Central memory CD8-positive, alpha-beta T cell (primary cell): ENCODE results near the gene P4HTM.

ENCODE experiments used
- ATAC-seq: fragments of 150-1000 bp; cut with Tn5 transposase; replicated peaks from 2 replicates; pipeline ENCODE4 v1.10.0; 2022; ENCODE audit warnings: mild to moderate bottlenecking, moderate FRiP score, moderate number of reproducible peaks; ENCODE audit not compliant: poor library complexity, severe bottlenecking; ENCODE audit errors: extremely low read depth
- DNase-seq, 2 donors: peaks; one replicate each; pipeline ENCODE4 v3.0.0; 2021; ENCODE audit warnings: low spot score in 2 of 2
- H3K27ac Mint-ChIP-seq: one replicate; pipeline ENCODE4 v1.8.0; 2022; ENCODE audit warnings: low read depth, mild to moderate bottlenecking, moderate library complexity, mixed read lengths
- H3K27me3 Mint-ChIP-seq: one replicate; pipeline ENCODE4 v1.8.0; 2022; ENCODE audit warnings: mixed read lengths
- H3K36me3 Mint-ChIP-seq: one replicate; pipeline ENCODE4 v1.8.0; 2022; ENCODE audit warnings: mild to moderate bottlenecking, moderate library complexity, mixed read lengths; ENCODE audit not compliant: insufficient read depth
- H3K4me1 Mint-ChIP-seq: one replicate; pipeline ENCODE4 v1.8.0; 2022; ENCODE audit warnings: mixed read lengths
- H3K4me3 Mint-ChIP-seq: one replicate; pipeline ENCODE4 v1.8.0; 2022; ENCODE audit warnings: mild to moderate bottlenecking, moderate library complexity, mixed read lengths
- H3K9me3 Mint-ChIP-seq: one replicate; pipeline ENCODE4 v1.8.0; 2022; ENCODE audit warnings: mixed read lengths

The P4HTM gene, protein sequence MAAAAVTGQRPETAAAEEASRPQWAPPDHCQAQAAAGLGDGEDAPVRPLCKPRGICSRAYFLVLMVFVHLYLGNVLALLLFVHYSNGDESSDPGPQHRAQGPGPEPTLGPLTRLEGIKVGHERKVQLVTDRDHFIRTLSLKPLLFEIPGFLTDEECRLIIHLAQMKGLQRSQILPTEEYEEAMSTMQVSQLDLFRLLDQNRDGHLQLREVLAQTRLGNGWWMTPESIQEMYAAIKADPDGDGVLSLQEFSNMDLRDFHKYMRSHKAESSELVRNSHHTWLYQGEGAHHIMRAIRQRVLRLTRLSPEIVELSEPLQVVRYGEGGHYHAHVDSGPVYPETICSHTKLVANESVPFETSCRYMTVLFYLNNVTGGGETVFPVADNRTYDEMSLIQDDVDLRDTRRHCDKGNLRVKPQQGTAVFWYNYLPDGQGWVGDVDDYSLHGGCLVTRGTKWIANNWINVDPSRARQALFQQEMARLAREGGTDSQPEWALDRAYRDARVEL

DNA sequence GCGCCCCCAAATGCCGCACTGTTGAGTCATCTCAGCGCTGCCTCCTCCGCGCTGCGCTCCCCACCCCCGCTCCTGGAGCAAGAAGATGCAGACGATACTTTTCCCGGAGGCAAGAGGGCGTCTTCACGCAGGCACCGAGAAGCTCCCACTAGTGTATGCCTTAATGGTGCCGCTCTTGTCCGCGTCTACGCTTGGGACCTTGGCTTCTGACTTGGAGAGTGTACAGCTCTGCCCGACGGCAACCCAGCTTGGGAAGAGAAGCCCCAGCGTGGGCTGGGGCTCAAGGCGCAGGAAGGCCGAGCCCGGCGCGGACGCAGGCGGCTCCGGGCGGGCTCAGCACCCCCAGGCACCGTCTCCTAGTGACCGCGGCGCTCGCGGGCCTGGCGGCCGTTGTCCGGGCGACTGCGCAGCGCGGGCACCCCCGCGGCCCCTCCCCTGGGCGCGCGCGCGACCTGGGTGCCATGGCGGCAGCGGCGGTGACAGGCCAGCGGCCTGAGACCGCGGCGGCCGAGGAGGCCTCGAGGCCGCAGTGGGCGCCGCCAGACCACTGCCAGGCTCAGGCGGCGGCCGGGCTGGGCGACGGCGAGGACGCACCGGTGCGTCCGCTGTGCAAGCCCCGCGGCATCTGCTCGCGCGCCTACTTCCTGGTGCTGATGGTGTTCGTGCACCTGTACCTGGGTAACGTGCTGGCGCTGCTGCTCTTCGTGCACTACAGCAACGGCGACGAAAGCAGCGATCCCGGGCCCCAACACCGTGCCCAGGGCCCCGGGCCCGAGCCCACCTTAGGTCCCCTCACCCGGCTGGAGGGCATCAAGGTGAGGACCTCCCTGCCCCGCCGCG lies at the start of gene P4HTM:
TSS of gene P4HTM (plus strand) at position 446 of the 840 bp plus-strand sequence. CDS start at position 462, 16 bp downstream.
- Mint-ChIP-seq H3K27ac (peak within 1 kb of the TSS; percentile 90), H3K4me1 (peaks cover 42% of the 10 kb centered on the region), H3K36me3 (peaks cover 13% of the 10 kb centered on the region), H3K9me3 (no peaks in the 10 kb centered on the region), H3K4me3 (peak within 1 kb of the TSS; percentile 93), H3K27me3 (no peaks in the 10 kb centered on the region)
- peak; percentile 71 for ATAC-seq
- peak; percentile 39 to 51 for DNase-seq

DNA sequence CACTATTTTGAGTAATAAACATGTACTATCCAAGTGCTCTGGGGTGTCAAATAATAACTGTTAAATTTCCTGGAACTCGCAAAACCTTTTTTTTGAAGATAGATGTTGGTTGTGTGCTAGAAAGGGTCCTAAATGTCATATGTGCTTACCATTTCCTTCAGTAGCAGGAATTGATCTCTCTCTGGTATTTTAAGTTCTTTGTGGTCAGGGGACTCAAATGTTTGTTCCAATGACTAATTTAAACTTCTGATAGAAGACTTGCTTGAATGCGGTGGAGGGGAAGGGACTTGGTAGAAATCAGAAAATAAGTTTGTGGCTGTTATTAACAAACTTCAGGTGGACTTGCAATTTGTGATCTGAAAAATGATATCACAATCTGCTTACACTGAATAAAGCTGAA lies 44.6 kb upstream of the P4HTM start:
- no peaks in the 10 kb centered on the region for H3K27me3 Mint-ChIP-seq
- H3K9me3 Mint-ChIP-seq = no peaks in the 10 kb centered on the region
- no peak overlapping the region for H3K27ac Mint-ChIP-seq
- ATAC-seq (no peak), DNase-seq (no peak)
- peaks cover 12% of the 10 kb centered on the region for H3K36me3 Mint-ChIP-seq
- peaks cover 36% of the 10 kb centered on the region for H3K4me1 Mint-ChIP-seq
- H3K4me3 Mint-ChIP-seq = no peak overlapping the region

DNA sequence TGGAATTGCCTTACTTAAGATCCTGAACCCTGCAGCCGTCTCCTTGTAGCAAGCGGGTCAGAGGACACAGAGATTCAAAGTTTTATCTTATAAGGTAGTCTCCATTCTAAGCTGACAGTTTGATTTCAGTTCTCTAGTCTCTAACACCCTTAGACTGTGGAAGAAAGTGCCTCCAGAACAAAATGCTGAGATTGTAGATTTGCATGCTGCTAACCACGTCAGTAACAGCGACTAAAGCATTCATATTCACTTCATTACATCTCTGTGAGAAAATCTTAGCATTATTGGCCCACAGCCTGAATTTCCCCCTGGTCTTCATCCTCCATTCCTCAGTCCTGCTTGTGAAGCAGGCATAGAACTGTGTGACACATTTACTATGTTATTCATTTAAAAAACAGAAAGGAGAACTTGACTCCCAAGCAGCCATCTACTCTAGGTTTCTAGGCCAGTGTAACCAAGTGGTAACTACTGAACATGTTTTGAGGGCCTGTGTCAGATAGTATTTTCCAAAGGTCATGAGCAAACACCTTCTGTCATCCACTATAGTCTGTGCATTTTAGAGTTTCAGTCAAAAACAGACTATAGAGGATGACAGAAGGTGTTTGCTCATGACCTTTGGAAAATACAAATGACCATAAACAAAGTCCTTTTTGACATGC lies 44.0 kb upstream of the P4HTM start:
- peaks cover 36% of the 10 kb centered on the region for H3K4me1 Mint-ChIP-seq
- H3K36me3 Mint-ChIP-seq = peaks cover 10% of the 10 kb centered on the region
- no peaks in the 10 kb centered on the region for H3K9me3 Mint-ChIP-seq
- DNase-seq (no peak), ATAC-seq (no peak)
- no peak overlapping the region for H3K4me3 Mint-ChIP-seq
- no peaks in the 10 kb centered on the region for H3K27me3 Mint-ChIP-seq
- H3K27ac Mint-ChIP-seq = no peak overlapping the region

DNA sequence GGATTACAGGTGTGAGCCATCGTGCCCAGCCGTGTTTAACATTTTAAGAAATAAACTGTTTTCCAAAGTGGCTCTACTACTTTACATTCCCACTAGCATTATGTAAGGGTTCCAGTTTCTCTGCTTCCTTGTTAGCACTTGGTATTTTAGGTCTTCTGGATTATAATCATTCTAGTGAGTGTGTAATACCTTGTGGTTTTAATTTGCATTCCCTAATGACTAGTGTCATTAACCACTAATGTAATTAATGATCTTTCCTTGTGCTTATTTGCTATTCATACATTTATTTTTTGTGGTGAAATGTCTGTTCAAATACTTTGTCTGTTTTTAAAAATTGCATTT lies 40.7 kb upstream of the P4HTM start:
- H3K27ac Mint-ChIP-seq = no peak overlapping the region
- no peaks in the 10 kb centered on the region for H3K27me3 Mint-ChIP-seq
- DNase-seq (no peak), ATAC-seq (no peak)
- H3K9me3 Mint-ChIP-seq = no peaks in the 10 kb centered on the region
- H3K36me3 Mint-ChIP-seq = peaks cover 13% of the 10 kb centered on the region
- no peak overlapping the region for H3K4me3 Mint-ChIP-seq
- H3K4me1 Mint-ChIP-seq = peaks cover 34% of the 10 kb centered on the region

DNA sequence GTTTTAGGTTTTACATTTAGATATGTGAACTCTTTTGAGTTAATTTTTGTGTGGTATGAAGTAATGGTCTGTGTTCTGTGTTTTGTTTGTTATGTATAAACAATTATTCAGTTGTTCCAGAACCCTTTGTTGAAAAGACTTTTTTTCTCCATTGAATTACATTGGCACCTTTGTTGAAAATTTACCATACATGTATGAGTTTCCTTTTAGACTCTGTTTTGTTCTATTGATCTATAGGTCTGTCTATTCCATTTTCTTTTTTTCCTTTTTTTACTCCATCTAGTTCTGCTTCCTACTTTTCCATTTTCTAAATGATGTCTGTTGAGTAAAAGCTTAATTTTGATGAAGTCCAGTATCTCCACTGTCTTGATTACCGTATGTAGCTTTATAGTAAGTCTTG lies 40.0 kb upstream of the P4HTM start:
- H3K27me3 Mint-ChIP-seq = no peaks in the 10 kb centered on the region
- no peak for DNase-seq
- ATAC-seq = no peak
- no peaks in the 10 kb centered on the region for H3K9me3 Mint-ChIP-seq
- no peak overlapping the region for H3K4me3 Mint-ChIP-seq
- peaks cover 13% of the 10 kb centered on the region for H3K36me3 Mint-ChIP-seq
- H3K27ac Mint-ChIP-seq = no peak overlapping the region
- peaks cover 28% of the 10 kb centered on the region for H3K4me1 Mint-ChIP-seq

DNA sequence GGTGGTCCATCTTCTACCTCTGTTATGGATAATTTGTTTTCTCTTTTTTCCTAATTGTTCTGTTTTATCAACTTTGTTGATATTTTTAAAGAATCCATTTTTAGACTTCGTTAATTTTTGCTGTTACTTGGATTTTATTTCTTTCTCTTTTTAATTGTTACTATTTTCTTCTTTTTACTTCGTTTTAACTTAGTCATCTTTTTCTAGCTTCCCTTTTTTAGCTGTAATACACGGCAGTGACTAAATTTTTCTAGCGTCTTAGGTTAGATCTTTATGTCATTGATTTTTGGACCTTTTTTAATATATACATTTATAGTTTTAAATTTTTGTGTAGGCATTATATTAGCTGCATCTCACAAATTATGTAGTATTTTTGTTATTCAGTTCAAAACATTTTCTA lies 38.3 kb upstream of the P4HTM start:
- DNase-seq (no peak), ATAC-seq (no peak)
- no peak overlapping the region for H3K4me3 Mint-ChIP-seq
- H3K27ac Mint-ChIP-seq = peak overlapping the region; percentile 0
- peaks cover 12% of the 10 kb centered on the region for H3K36me3 Mint-ChIP-seq
- H3K9me3 Mint-ChIP-seq = no peaks in the 10 kb centered on the region
- no peaks in the 10 kb centered on the region for H3K27me3 Mint-ChIP-seq
- peaks cover 18% of the 10 kb centered on the region for H3K4me1 Mint-ChIP-seq

DNA sequence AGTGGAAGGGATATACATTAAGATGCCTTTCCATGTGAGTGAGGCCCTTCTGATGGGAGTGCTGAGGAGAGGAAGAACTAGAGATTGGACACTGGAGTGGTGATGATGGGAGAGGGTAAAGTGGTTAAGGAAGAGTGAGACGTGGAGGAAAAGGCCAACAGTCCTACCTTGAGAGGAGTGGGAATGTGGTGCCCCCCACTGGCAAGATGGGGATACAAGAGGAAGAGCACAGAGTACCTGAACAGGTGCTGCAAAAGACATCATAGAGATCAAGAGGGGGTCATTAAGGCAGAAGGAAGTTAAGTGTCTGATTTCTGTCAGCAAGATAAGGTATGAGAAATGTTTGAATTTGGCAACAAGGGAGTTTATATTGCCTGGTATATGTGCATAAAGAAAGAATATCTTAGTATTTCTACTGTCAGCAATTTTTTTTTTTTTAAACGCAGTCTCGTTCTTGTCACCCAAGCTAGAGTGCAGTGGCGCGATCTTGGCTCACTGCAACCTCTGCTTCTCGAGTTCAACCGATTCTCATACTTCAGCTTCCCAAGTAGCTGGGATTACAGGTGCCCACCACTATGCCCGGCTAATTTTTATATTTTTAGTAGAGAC lies 37.4 kb upstream of the P4HTM start:
- DNase-seq (peak in 1 of 2 donors; percentile 33), ATAC-seq (no peak)
- H3K4me3 Mint-ChIP-seq = no peak overlapping the region
- no peaks in the 10 kb centered on the region for H3K27me3 Mint-ChIP-seq
- H3K27ac Mint-ChIP-seq = peak overlapping the region; percentile 0
- no peaks in the 10 kb centered on the region for H3K9me3 Mint-ChIP-seq
- peaks cover 18% of the 10 kb centered on the region for H3K4me1 Mint-ChIP-seq
- peaks cover 12% of the 10 kb centered on the region for H3K36me3 Mint-ChIP-seq

DNA sequence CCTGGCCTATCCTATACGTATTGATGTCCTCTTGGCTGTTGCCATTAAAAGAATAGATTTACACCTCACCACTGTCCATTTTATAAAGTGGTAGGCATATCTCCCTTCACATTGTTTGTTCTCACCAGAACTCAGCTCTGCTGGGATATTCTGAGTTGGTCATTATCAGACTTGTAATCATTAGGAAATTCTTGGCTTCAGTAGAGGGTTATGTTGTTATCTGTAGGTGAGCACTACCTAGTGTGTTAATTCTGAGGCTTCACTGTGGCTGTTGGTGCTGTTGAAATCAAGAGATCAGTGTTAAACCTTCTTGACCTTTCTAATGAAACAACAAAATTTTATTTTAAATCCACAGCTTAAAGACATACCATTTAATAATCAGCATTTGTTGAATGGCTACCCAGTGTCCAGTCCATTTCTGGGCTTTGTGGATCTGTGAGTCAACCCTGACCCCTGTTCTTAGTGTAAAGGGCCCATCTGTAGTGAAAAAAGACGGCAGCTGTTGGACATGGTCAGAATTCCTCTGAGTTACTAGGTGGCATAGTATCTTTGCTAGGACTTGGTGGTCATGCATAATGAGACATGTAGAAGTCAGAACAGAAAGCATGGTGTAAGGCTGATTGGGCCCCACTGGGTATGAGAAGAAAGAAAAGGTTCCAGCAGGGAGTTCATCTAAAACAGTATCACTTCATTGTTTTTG lies 32.9 kb upstream of the P4HTM start:
- no peaks in the 10 kb centered on the region for H3K27me3 Mint-ChIP-seq
- DNase-seq (no peak), ATAC-seq (no peak)
- no peak overlapping the region for H3K4me3 Mint-ChIP-seq
- no peaks in the 10 kb centered on the region for H3K9me3 Mint-ChIP-seq
- H3K27ac Mint-ChIP-seq = no peak overlapping the region
- H3K4me1 Mint-ChIP-seq = peaks cover 13% of the 10 kb centered on the region
- peaks cover 16% of the 10 kb centered on the region for H3K36me3 Mint-ChIP-seq

DNA sequence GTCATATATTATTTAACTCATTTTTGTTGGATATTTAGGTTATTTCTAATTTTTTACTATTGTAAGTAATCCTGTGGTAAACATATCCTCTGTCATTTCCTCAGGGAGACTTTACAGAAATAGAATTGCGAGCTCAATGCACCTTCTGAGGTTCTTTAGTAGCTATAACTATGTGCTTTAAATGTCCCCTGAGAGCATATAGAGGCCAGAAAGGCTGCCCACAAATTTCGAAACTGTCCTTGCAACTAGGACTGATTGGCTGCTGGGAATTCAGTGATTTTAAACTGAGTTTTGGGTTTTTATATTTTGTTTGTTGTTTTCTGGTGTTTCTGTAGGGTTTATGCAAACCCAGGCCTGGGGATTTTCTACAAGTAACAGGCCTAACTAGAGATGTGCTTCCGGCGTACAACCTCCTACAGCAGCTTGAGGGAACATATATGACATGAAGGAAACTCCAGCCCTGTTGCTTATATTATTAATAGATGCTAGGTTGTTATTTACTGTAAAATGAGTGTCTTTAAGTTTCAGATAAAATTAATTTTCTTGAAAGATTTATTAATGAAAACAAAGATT lies 29.1 kb upstream of the P4HTM start:
- ATAC-seq (no peak), DNase-seq (no peak)
- Mint-ChIP-seq H3K9me3 (no peaks in the 10 kb centered on the region), H3K27me3 (no peaks in the 10 kb centered on the region), H3K27ac (no peak overlapping the region), H3K4me1 (no peaks in the 10 kb centered on the region), H3K4me3 (no peak overlapping the region), H3K36me3 (peaks cover 29% of the 10 kb centered on the region)

DNA sequence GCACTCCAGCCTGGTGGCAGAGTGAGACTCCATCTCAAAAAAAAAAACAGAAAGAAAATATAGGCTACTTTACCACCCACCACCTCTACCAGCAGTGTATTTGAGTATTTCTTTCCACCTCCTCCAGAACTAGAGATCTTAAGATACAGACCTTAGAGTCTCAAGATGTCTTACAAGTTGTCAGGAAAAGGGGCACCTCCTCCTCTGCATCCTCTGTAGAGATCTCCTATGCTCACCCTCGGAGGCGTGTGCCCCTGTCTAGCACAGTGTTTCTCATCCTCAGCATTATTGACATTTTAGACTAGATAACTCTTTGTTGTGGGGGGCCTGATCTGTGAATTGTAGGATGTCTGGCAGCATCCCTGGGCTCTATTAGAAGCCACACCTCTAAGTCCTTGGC lies 27.7 kb upstream of the P4HTM start:
- Mint-ChIP-seq H3K36me3 (peaks cover 34% of the 10 kb centered on the region), H3K4me1 (peaks cover 5% of the 10 kb centered on the region), H3K27me3 (no peaks in the 10 kb centered on the region), H3K9me3 (no peaks in the 10 kb centered on the region), H3K27ac (no peak overlapping the region), H3K4me3 (no peak overlapping the region)
- ATAC-seq = no peak
- DNase-seq = no peak

DNA sequence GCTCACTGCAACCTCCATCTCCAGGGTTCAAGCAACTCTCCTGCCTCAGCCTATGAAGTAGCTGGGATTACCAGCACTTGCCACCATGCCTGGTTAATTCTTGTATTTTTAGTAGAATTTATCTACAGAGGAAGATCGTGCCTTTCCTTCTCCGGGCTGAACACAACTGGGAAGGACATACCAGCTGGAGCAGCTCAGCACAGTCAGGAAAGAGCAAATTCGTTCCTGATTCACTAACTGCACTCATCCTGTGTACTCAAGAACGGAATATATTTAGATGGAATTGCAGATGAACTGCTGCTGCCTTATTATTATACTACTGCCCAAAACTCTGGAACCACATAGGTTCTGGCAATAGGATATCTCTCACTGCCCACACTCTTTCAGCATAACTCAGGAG lies 27.1 kb upstream of the P4HTM start:
- Mint-ChIP-seq H3K27ac (no peak overlapping the region), H3K9me3 (no peaks in the 10 kb centered on the region), H3K27me3 (no peaks in the 10 kb centered on the region), H3K4me3 (no peak overlapping the region), H3K4me1 (peaks cover 5% of the 10 kb centered on the region), H3K36me3 (peaks cover 36% of the 10 kb centered on the region)
- ATAC-seq (no peak), DNase-seq (no peak)
